Epithelial cell of esophagus (primary cell): ENCODE data around the gene MOBP.

Source experiments
- DNase-seq: peaks from one replicate; pipeline ENCODE4 v3.0.0; 2010; ENCODE audit warnings: low read depth
- H3K4me3 ChIP-seq: 2 replicates; pipeline ENCODE4 v1.5.1; 2011; ENCODE audit warnings: mild to moderate bottlenecking, low read length, control low read depth
- TF ChIP-seq, protein P1 (sequence below): IDR thresholded peaks from 2 replicates; pipeline ENCODE4 v1.5.1; 2011; ENCODE audit warnings: low read depth, mild to moderate bottlenecking, low read length, control low read depth, inconsistent platforms; ENCODE audit not compliant: insufficient read depth; ENCODE audit errors: missing control alignments

MOBP gene

GRCh38 chr3:39540162-39540921 lies 72.9 kb downstream of the MOBP start:
- no peak overlapping the region for H3K4me3 ChIP-seq
- TF ChIP-seq, protein P1, sequence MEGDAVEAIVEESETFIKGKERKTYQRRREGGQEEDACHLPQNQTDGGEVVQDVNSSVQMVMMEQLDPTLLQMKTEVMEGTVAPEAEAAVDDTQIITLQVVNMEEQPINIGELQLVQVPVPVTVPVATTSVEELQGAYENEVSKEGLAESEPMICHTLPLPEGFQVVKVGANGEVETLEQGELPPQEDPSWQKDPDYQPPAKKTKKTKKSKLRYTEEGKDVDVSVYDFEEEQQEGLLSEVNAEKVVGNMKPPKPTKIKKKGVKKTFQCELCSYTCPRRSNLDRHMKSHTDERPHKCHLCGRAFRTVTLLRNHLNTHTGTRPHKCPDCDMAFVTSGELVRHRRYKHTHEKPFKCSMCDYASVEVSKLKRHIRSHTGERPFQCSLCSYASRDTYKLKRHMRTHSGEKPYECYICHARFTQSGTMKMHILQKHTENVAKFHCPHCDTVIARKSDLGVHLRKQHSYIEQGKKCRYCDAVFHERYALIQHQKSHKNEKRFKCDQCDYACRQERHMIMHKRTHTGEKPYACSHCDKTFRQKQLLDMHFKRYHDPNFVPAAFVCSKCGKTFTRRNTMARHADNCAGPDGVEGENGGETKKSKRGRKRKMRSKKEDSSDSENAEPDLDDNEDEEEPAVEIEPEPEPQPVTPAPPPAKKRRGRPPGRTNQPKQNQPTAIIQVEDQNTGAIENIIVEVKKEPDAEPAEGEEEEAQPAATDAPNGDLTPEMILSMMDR = no peak
- peak; percentile 55 for DNase-seq

- DNase-seq = no peak
- TF ChIP-seq, protein P1 = no peak
- H3K4me3 ChIP-seq = no peak overlapping the region
Observed at GRCh38 chr3:39541442-39541841, 74.0 kb downstream of the MOBP start.

DNA sequence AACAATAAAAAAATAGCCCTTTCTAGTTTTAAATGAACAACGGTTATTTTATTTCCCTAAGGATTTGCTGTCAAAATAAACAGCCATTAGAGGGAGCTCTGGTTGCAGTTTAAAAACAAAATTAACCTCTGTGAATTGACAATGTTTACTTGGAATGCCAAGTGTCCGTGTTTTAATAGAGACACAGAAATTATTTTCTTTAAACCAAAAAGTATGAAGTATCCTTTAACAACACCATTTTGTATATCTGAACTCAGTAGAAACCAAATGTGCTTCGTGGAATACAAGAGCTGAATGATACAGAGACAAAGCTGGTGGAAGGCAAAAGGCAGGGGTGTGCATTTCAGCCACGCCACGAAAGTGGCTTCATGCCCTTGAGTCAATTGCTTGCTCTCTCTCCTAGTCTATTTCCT lies 74.4 kb downstream of the MOBP start:
- H3K4me3 ChIP-seq = no peak overlapping the region
- DNase-seq = peak; percentile 33
- TF ChIP-seq, protein P1 = peak; percentile 56

- TF ChIP-seq, protein P1 = no peak
- no peak for DNase-seq
- no peak overlapping the region for H3K4me3 ChIP-seq
Observed at GRCh38 chr3:39542588-39542988, 75.1 kb downstream of the MOBP start.

DNA sequence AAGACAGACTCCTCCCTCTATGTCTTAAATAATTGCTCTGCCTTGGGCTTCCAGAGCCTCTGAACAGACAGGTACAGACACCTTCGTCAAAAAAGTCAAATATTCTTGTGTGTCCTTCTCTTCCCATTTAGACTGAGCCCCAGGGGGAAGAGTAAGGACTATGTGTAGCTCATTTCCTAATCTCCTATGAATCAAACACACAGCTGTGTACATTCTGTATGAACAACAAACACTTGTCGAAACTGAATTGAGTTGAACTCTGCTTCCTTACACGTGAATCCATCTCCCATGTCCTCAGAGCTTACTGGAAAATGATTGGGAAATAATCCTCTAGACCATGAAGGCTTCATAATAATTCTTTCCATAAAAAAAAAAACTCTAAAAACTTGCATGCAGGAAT lies 80.8 kb downstream of the MOBP start:
- DNase-seq = peak; percentile 29

DNA sequence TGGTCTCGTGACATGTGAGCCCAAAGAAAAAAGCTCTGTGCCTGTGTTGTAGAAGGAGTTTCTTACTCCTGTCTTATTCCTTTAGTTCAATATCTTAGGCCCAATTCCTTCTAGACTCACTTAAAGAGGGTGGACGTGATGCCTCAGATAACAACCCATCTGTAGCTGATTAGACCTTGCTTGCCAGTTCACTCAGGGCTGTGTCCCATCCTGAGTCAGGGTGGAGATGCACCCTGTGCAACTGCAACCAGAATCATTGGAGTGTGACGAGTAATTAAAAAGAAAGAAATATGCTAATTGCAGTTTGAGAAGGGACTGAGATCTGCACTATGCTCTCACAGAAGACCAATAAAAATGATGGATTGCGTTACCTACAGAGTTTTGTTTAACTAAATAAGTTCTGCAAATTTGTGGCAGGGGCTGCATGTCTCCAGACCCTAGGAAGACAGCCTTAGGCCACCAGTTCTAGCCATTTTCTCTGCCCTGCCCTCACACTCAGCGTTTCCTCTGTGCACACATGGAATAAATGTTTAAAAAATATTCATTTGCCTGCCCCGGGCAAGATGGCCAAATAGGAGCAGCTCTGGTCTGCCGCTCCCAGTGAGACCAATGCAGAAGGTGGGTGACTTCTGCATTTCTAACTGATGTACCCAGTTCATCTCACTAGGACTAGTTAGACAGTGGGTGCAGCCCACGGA lies 83.0 kb downstream of the MOBP start:
- DNase-seq = no peak
- TF ChIP-seq, protein P1 = no peak
- H3K4me3 ChIP-seq = no peak overlapping the region

More for the DNA sequence above, 80.8 kb downstream of the MOBP start:
- H3K4me3 ChIP-seq = no peak overlapping the region
- TF ChIP-seq, protein P1 = no peak
